GM12874 (cell line): ENCODE data around the gene FGD5.

Experiments
- CTCF ChIP-seq: IDR thresholded peaks from 2 replicates; pipeline ENCODE4 v1.5.1; 2011; ENCODE audit warnings: low read depth, mild to moderate bottlenecking, control low read depth, low read length, moderate library complexity; ENCODE audit not compliant: insufficient read depth

FGD5 gene

GRCh38 chr3:14844386-14845170, 25.8 kb downstream of the FGD5 start:
- TF ChIP-seq CTCF: no peak

GRCh38 chr3:14845180-14845579, 26.4 kb downstream of the FGD5 start:
- TF ChIP-seq CTCF: no peak

- no peak for TF ChIP-seq CTCF
Measured at GRCh38 chr3:14845826-14846225, 27.1 kb downstream of the FGD5 start.

GRCh38 chr3:14846226-14846880, 27.6 kb downstream of the FGD5 start:
- TF ChIP-seq CTCF: no peak

GRCh38 chr3:14847613-14848541, 29.1 kb downstream of the FGD5 start:
- no peak for TF ChIP-seq CTCF

- no peak for TF ChIP-seq CTCF
Measured at GRCh38 chr3:14848906-14849305, 30.1 kb downstream of the FGD5 start.
